HepG2 (cell line): ENCODE results near the gene MX2. TPM values are rescaled to one million over a fixed set of nuclear protein-coding genes. Genes with fewer than 3 reads are reported as not detected.

ENCODE experiments used
- ATAC-seq: fragments of 200-7000 bp; cut with Tn5 transposase; 3 replicates; pipeline ENCODE4 v1.9.1; 2020; ENCODE audit warnings: mild to moderate bottlenecking, moderate library complexity
- BruUV-seq: library from RNA; stranded (reverse); fragments of 400-500 nt; replicated peaks from 2 replicates; lab custom pipeline; 2021; lab: Mats Ljungman, UMichigan
- CTCF ChIA-PET: fragments of 300-600 bp; formaldehyde crosslinking; extraction: SDS; loops from one replicate; lab custom pipeline; 2021; ENCODE audit warnings: low total read pairs, inconsistent platforms, low intra/inter-chr PET ratio; lab: Yijun Ruan, JAX
- POLR2A ChIA-PET: fragments of 350-600 bp; sonication (Branson Sonifier 250); formaldehyde crosslinking; loops from one replicate; lab custom pipeline; 2020; ENCODE audit warnings: antibody characterized with exemption, inconsistent platforms; lab: Yijun Ruan, JAX
- DNase-seq: peaks from one replicate; pipeline ENCODE4 v3.0.0-alpha.2; 2015; ENCODE audit warnings: low spot score
- FAIRE-seq: peaks from 3 replicates; lab custom pipeline; 2011; peaks lifted over from hg19 to GRCh38; lab: Jason Lieb, UNC
- H2AFZ ChIP-seq: one replicate; pipeline ENCODE4 v1.6.1; 2011; ENCODE audit warnings: low read length, inconsistent platforms
- H3K27ac ChIP-seq: fragments of 300-600 bp; 3 replicates; pipeline ENCODE4 v1.8.0; 2011; ENCODE audit warnings: mixed run types, mild to moderate bottlenecking, mixed read lengths, low read length, inconsistent platforms; ENCODE audit not compliant: insufficient read depth; ENCODE audit errors: extremely low read length
- H3K27me3 ChIP-seq, 2 experiments: fragments of 200-600 bp in 1 of 2; 2 replicates in 1 of 2; 3 replicates in 1 of 2; pipeline versions ENCODE4 v1.6.0 to v1.8.0; 2011; ENCODE audit warnings: low read length in 2 of 2, mild to moderate bottlenecking in 2 of 2, moderate library complexity in 2 of 2, inconsistent platforms in 1 of 2; ENCODE audit not compliant: insufficient read depth in 2 of 2, control insufficient read depth in 1 of 2
- H3K36me3 ChIP-seq, 2 experiments: fragments of 200-600 bp in 1 of 2; replicated peaks in 1 of 2; 2 replicates in 1 of 2; 3 replicates in 1 of 2; pipeline versions ENCODE4 v1.5.1 to v1.8.0; 2011; ENCODE audit warnings: low read length in 2 of 2, inconsistent platforms in 1 of 2; ENCODE audit not compliant: insufficient read depth in 2 of 2, control insufficient read depth in 1 of 2
- H3K4me1 ChIP-seq: 2 replicates; pipeline ENCODE4 v1.5.1; 2012; ENCODE audit warnings: low read length, inconsistent platforms; ENCODE audit not compliant: insufficient read depth
- H3K4me2 ChIP-seq: 2 replicates; pipeline ENCODE4 v1.6.0; 2011; ENCODE audit warnings: low read depth, low read length, inconsistent platforms
- H3K4me3 ChIP-seq, 3 experiments: fragments of 200-600 bp in 1 of 3; sonication (generic), shearing (Covaris generic) in 1 of 3; replicated peaks in 1 of 3; 2 replicates each; pipeline ENCODE4 v1.5.1; 2011 to 2016; ENCODE audit warnings: low read length in 3 of 3, inconsistent platforms in 2 of 3, low read depth in 2 of 3, mild to moderate bottlenecking in 2 of 3, control low read depth in 1 of 3, mixed read lengths in 1 of 3; ENCODE audit not compliant: insufficient read depth in 1 of 3
- H3K79me2 ChIP-seq: one replicate; pipeline ENCODE4 v1.6.1; 2011; ENCODE audit warnings: low read length, inconsistent platforms; ENCODE audit not compliant: insufficient read depth
- H3K9ac ChIP-seq: 2 replicates; pipeline ENCODE4 v1.6.0; 2011; ENCODE audit warnings: mild to moderate bottlenecking, low read depth, low read length, inconsistent platforms; ENCODE audit not compliant: insufficient read depth
- H3K9me3 ChIP-seq: 2 replicates; pipeline ENCODE4 v1.5.1; 2012; ENCODE audit warnings: mild to moderate bottlenecking, low read length
- H4K20me1 ChIP-seq: 2 replicates; pipeline ENCODE4 v1.6.0; 2011; ENCODE audit warnings: inconsistent platforms, mild to moderate bottlenecking, low read length, moderate library complexity; ENCODE audit not compliant: insufficient read depth
- XRCC5 ChIP-seq: fragments of 200-400 bp; formaldehyde crosslinking; optimal IDR thresholded peaks from 2 replicates; pipeline ENCODE3; 2017; ENCODE audit warnings: mild to moderate bottlenecking, low read length
- ZEB1 ChIP-seq: IDR thresholded peaks from 2 replicates; pipeline ENCODE4 v1.6.1; 2012; ENCODE audit warnings: mild to moderate bottlenecking, low read depth, inconsistent platforms; ENCODE audit not compliant: insufficient replicate concordance
- ZNF235 ChIP-seq: sonication (generic); formaldehyde crosslinking; IDR thresholded peaks from 2 replicates; pipeline ENCODE4 v1.8.1; 2023; ENCODE audit warnings: mild to moderate bottlenecking, missing genetic modification reagents, borderline replicate concordance
- ZNF883 ChIP-seq: sonication (generic); formaldehyde crosslinking; IDR thresholded peaks from 2 replicates; pipeline ENCODE4 v1.5.1; 2020; ENCODE audit warnings: mild to moderate bottlenecking, missing genetic modification reagents; ENCODE audit errors: not compliant biosample characterization
- WGBS: methylation state at CpG from one replicate; pipeline ENCODE4 v1.1.6; 2017; ENCODE audit warnings: low lambda C conversion rate; 5-methylcytosine and 5-hydroxymethylcytosine counted together
- in situ Hi-C: cut with HindIII; loops from 2 replicates; pipeline ENCODE4 v1.10.0; 2017; ENCODE audit warnings: low pct_unique_long_range_greater_than_20kb; ENCODE audit not compliant: extremely low pct_ligation_motif_present
- intact Hi-C: fragments of 100-400 bp; cut with micrococcal nuclease; formaldehyde crosslinking; loops from one replicate; pipeline ENCODE4 v1.10.0; 2022; ENCODE audit not compliant: unreplicated experiment
- polyA plus RNA-seq, 8 experiments: library from polyadenylated mRNA; depleted of rRNA in 3 of 8; stranded (reverse) in 7 of 8; unstranded in 1 of 8; fragments of >200 nt; fragmentation: Illumina TruSeq in 4 of 8; extraction: Trizol in 4 of 8; gene quantifications; 2 replicates each; pipeline versions ENCODE4 v1.2.1 to v1.2.3, GENCODE V29; 2011 to 2016; ENCODE audit warnings: low read depth in 4 of 8, missing spikeins in 1 of 8, mixed read lengths in 1 of 8; ENCODE audit not compliant: insufficient read depth in 1 of 8
- total RNA-seq, 5 experiments: library from RNA; depleted of rRNA; stranded (reverse); fragments of >200 nt; fragmentation: Illumina TruSeq; extraction: Trizol; gene quantifications; 2 replicates each; pipeline ENCODE4 v1.2.3, GENCODE V29; 2016; ENCODE audit warnings: low read depth in 1 of 5
- TF ChIP-seq, protein P1 (sequence below): sonication (generic); formaldehyde crosslinking; IDR thresholded peaks from 2 replicates; pipeline ENCODE4 v1.5.0; 2020; ENCODE audit warnings: missing genetic modification reagents, mild to moderate bottlenecking, borderline replicate concordance
- TF ChIP-seq, protein P2 (sequence below): sonication (generic); formaldehyde crosslinking; IDR thresholded peaks from 2 replicates; pipeline ENCODE4 v1.5.1; 2020; ENCODE audit warnings: mild to moderate bottlenecking, missing genetic modification reagents, moderate library complexity
- TF ChIP-seq, protein P3 (sequence below): sonication (generic); formaldehyde crosslinking; conservative IDR thresholded peaks from 2 replicates; pipeline ENCODE4 v1.8.1; 2023; ENCODE audit warnings: missing genetic modification reagents

The MX2 gene
- total and polyA plus RNA-seq, 2 of the 13 experiments (the other 11 are each of a cell fraction or from before 2014, with no cell fraction given) = 24.0 to 35.7 TPM

DNA sequence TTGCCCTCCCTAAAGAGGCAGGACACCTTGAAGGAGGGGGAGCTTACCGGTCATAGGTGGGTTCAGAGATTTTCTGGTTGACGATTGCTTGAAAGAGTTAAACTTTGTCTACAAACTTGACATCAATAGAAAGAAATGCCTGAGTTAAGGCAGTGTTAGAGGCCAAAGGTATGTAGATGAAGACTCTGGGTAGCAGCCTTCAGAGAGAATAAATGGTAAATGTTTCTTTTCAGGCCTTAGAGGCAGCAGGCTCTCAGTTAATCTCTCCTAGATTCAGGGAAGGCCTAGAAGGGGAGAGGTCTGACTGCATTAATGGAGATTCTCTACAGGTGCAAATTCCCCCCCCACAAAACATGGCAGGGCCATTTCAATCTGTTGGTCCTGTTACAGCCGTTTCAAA is 91.9 kb downstream of the MX2 start:
- Histone ChIP-seq H3K4me1 (no peaks in the 10 kb centered on the region), H2AFZ (no peak overlapping the region), H3K9me3 (no peaks in the 10 kb centered on the region), H3K9ac (no peak overlapping the region), H4K20me1 (no peaks in the 10 kb centered on the region), H3K27ac (no peak overlapping the region), H3K79me2 (no peaks in the 10 kb centered on the region), H3K4me3 (no peak overlapping the region), H3K27me3 (no peaks in the 10 kb centered on the region), H3K36me3 (no peaks in the 10 kb centered on the region), H3K4me2 (no peak overlapping the region)
- BruUV-seq = no TSS peak
- ATAC-seq (no peak), FAIRE-seq (no peak), DNase-seq (no peak)
- CTCF ChIA-PET = no interaction called here
- WGBS = 34% methylated on average over 3 of the region's 3 CpGs
- TF ChIP-seq XRCC5 (no peak), ZNF235 (CRISPR knock-in tag) (no peak), ZEB1 (no peak)
- TF ChIP-seq, protein P1, sequence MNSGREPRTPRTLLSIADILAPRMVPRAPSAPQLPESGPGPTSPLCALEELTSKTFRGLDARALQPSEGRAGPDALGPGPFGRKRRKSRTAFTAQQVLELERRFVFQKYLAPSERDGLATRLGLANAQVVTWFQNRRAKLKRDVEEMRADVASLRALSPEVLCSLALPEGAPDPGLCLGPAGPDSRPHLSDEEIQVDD (CRISPR knock-in tag) = no peak
- TF ChIP-seq, protein P2, sequence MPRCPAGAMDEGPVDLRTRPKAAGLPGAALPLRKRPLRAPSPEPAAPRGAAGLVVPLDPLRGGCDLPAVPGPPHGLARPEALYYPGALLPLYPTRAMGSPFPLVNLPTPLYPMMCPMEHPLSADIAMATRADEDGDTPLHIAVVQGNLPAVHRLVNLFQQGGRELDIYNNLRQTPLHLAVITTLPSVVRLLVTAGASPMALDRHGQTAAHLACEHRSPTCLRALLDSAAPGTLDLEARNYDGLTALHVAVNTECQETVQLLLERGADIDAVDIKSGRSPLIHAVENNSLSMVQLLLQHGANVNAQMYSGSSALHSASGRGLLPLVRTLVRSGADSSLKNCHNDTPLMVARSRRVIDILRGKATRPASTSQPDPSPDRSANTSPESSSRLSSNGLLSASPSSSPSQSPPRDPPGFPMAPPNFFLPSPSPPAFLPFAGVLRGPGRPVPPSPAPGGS (CRISPR knock-in tag) = no peak
- intact Hi-C loops = no loop called here
- in situ Hi-C loops = no loop called here
- POLR2A ChIA-PET = no interaction called here

DNA sequence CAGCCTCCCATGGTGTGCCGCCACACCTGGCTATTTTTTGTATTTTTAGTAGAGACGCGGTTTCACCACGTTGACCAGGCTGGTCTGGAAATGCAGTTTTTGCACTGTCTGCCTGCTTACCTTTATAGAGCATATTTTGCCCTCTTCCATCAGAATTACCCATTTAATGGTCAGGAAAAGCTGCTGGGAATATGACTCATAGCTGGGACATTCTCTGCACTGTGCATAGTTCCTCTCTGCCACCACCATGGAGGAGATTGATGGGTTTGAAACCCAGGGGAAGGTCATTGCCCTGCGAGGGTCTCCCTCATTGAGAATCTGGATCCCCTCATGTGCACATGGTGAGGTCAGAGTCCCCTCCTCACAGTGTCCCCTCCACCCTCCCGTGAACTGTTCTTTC is 96.3 kb downstream of the MX2 start:
- BruUV-seq = no TSS peak
- Histone ChIP-seq H3K79me2 (no peaks in the 10 kb centered on the region), H3K9ac (no peak overlapping the region), H4K20me1 (no peaks in the 10 kb centered on the region), H3K4me1 (peaks cover 5% of the 10 kb centered on the region; the same call in 1 of the 2 replicates), H3K27me3 (no peaks in the 10 kb centered on the region), H3K4me3 (no peak overlapping the region), H3K36me3 (no peaks in the 10 kb centered on the region), H3K4me2 (no peak overlapping the region), H3K9me3 (peaks cover 2% of the 10 kb centered on the region; the same call in 1 of the 2 replicates), H2AFZ (no peak overlapping the region), H3K27ac (no peak overlapping the region)
- DNase-seq (no peak), FAIRE-seq (no peak), ATAC-seq (no peak)
- WGBS = 91% methylated on average over 4 of the region's 6 CpGs
- CTCF ChIA-PET = no interaction called here
- intact Hi-C loops = no loop called here
- in situ Hi-C loops = no loop called here
- TF ChIP-seq ZNF883 (CRISPR knock-in tag) = no peak
- TF ChIP-seq, protein P3, sequence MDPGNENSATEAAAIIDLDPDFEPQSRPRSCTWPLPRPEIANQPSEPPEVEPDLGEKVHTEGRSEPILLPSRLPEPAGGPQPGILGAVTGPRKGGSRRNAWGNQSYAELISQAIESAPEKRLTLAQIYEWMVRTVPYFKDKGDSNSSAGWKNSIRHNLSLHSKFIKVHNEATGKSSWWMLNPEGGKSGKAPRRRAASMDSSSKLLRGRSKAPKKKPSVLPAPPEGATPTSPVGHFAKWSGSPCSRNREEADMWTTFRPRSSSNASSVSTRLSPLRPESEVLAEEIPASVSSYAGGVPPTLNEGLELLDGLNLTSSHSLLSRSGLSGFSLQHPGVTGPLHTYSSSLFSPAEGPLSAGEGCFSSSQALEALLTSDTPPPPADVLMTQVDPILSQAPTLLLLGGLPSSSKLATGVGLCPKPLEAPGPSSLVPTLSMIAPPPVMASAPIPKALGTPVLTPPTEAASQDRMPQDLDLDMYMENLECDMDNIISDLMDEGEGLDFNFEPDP = no peak
- POLR2A ChIA-PET = no interaction called here
